ENCODE results near the gene ADRA1B.

The ADRA1B gene
- total RNA-seq, result 0 reads per million in 2 donors

DNA sequence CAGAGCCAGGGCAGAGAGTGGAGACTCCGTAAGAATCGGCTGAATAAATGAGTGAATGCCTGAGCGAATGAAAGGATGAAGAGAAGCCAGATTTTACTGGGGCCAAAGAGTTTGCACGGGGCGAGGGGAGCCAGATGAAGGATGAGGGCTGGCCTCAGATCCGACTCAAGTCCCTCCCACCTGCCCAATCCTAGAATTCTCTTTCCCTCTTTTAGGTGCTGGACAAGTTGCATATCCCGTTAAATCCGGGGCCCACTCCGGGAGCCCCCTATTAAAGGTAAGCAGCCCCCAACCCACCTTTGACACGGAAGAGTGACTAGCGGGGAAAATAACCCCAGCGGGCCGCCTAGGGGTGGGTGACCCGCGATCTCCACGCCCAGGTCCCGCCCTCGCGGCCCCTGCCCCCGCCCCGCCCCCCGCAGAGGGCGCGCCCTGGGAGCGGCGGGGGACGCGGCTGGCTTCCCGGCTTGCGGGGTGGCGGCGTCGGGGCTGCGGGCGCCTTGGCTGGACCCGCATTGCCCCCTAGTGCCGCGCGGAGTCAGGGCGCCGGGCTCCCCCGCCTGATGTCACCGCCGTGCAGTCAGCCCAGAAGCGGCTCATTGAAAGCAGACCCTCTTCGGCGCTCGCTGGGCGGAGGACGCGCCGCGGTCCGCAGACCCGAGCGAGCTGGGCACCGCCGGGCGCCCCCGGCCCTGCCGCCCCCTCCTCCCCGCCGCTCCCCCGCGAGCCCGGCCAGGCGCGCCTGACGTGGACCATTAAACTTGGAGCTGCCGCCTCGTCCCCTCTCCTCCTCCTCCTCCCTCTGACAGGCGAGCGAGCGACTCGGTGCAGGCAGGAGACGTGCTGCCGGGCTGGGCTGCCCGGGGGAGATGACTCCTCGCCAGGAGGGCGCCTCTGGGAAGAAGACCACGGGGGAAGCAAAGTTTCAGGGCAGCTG, at the start of gene ADRA1B:
ADRA1B (plus strand) TSS at position 579 of the 937 bp plus-strand sequence. CDS start 424 bp downstream, outside the sequence.
- DNase-seq, result peak; percentile 22

DNA sequence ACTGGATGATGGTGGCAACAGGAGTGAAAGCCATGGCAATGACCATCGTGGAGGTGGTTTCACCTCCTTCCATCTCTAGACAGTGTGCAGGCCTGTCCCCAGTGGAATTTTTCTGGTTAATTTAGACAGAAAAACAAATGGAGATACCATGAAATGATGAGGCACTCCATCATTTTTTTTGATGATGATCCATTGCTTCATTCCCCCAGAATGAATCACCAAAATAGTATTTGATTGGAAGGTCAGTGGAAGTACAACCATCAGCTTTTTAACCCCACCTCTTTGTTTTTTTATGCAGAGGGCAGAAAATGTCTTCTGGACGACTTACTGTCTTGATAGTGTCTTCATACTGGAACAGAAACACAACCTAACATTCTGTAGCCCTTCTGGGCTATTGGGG, 42.6 kb upstream of the ADRA1B start:
- no peak for DNase-seq

DNA sequence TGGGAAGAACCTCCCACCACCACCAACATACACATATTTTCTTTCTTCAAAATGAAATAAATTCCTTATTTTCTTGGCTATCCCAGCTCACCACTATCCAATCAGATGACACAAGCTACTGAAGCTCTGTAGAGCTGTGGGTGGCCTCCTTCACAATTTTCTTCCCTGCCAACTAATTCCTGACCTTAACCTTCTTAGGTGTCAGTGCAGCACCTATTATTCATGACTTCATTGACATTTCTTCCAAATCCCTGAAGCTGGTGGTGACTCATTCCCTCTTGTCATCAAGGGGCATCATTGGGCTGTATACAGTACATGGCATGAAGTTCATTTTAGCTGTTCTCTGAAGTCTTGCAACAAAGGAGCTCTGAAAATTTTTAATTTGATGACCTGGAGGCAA, 42.0 kb upstream of the ADRA1B start:
- DNase-seq, result no peak

- DNase-seq, result no peak
Observed at GRCh38 chr5:159877016-159877415, 39.3 kb upstream of the ADRA1B start.

GRCh38 chr5:159877894-159878448, 38.3 kb upstream of the ADRA1B start:
- no peak for DNase-seq

DNA sequence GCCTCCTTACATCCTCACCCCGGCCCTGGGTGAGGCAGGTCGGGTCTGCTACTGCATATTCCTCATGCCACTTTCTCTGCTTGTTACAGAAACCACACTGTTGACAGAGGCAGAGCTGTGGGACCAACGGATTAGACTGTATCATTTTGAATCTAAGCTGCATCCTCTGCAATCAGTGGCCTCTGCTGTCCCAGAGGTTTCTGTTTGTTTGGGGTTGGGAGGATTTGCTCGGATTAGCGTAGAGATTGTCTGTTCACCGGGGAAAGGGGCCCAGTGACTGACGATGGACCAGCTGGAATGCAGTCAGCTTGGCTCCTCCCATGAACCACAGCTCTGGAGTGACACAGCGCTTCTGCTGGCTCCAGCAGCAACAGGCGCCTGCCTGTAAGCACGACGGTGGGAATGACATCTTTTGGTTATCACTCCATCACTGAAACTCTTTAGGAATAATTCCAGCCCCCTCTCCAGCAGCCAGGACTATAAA, 37.3 kb upstream of the ADRA1B start:
- no peak for DNase-seq

DNA sequence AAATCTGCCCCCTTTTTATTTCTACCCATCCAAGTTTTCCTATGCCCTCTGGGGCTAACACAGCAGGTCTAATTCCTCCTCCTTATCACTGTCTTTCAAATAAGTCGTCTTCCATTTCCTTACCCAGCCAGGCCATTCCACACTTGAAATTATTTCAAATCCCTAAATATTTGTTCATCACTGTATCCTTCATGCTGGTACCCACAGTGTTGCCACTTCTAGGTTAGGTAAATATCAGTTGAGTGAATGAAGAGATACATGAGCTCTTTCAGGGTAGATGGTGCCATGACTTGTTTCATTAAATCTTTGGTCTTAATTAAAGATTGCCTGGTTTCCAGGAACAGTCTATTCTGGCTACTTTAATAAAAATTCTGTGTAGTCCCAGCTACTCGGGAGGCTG, 35.6 kb upstream of the ADRA1B start:
- no peak for DNase-seq

GRCh38 chr5:159881967-159882366, 34.3 kb upstream of the ADRA1B start:
- DNase-seq, result no peak

- no peak for DNase-seq
Observed at GRCh38 chr5:159883522-159883950, 32.7 kb upstream of the ADRA1B start.

GRCh38 chr5:159884917-159885620, 31.2 kb upstream of the ADRA1B start:
- no peak for DNase-seq

GRCh38 chr5:159886296-159886695, 30.0 kb upstream of the ADRA1B start:
- no peak for DNase-seq

DNA sequence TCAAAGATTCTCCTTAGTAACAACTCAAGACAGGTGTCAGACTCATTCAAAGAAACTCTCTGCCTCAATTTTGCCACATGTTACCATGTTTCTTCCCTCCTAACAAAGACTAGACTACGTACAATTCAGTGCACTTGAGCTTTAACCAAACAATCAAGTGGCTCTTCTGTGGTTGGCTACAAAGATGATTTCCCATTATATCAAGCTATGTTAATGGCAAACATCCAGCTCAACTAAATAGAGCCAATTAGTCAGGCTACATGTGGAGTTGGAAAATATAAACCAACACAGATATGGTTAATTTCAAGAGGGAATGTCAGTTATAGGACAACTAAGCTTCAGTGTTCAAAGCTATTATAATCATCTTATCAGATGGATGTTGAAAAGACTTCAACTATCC, 29.2 kb upstream of the ADRA1B start:
- no peak for DNase-seq

- no peak for DNase-seq
Observed at GRCh38 chr5:159888860-159889259, 27.4 kb upstream of the ADRA1B start.

DNA sequence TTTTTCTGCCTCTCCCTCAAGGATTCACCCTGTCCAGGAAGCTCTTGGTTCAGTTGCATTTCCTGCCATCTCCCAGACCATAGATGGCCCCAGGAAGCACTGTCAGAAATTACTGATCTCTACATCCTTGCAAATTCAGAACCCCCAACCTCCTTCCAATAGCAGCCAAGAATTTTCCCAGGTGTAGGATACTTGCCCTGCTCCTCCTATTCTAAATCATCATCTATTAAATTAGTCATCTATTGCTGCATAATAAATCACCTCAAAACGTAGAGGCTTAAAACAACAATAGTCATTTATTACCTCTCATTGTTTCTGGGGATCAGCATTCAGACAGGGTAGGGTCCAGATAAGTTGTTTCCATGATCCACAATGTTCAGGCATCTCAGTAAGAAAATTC, 26.1 kb upstream of the ADRA1B start:
- DNase-seq, result no peak

GRCh38 chr5:159891371-159891770, 24.9 kb upstream of the ADRA1B start:
- DNase-seq, result no peak

DNA sequence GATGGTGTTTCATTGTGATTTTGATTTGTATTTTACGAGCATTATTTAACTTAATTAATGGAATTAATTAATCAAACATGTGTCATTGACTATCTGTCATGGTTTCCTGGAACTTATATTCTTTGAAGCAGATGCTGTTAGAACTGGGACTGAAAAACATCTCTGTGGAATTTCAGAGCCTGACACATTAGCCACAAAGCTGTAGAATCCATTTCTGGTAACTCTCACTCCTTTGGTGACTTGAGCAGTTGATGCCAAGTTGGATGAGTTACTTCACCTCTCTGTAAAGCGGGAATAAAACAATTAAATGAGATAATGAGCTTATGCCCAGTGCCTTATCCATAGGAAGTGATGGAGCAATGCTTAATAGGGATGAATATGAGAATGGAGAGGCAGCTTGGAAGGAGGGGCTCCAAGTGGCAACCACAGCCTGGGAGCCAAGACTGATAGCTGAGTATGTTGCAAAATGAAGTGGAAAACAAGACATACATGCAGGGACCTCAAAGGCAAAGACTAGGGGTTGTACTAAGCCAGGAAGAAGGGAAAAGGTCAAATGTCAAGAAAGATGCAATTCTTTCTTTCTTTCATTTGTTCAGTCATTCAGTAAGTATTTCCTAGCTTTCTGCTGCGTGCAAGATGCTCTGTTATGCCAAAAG, 23.1 kb upstream of the ADRA1B start:
- no peak for DNase-seq

- no peak for DNase-seq
Observed at GRCh38 chr5:159894149-159894720, 22.0 kb upstream of the ADRA1B start.

DNA sequence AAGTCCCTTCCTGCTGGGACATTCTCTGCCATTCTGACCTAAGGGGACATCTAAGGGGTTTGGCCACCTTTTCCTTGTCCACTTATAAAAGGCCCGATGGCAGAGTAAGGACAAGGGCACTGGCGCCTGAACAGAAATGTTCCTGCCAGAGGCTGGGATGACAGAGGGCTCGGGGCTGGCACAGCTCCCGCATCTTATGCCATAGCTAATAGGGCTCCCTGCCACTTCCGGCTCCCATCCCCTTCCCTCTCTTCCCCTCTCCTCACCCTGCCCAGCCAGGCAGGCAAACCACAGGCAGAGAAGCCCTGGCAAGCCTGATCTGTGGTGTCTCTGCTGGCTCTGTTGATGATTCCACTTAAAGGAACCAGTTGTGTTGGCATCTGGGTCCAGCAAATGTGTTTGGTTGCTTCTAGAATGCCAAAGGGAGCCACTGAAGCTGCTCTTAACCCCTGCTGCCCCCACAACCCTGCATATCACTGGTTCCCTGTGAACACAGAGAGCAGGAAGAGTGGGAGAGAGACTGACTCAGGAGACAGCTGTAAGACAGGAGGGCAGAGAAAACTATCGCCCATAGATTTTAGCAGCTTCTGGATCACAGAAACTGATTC, 18.4 kb upstream of the ADRA1B start:
- DNase-seq, result no peak

- no peak for DNase-seq
Observed at GRCh38 chr5:159899067-159900049, 16.9 kb upstream of the ADRA1B start.

DNA sequence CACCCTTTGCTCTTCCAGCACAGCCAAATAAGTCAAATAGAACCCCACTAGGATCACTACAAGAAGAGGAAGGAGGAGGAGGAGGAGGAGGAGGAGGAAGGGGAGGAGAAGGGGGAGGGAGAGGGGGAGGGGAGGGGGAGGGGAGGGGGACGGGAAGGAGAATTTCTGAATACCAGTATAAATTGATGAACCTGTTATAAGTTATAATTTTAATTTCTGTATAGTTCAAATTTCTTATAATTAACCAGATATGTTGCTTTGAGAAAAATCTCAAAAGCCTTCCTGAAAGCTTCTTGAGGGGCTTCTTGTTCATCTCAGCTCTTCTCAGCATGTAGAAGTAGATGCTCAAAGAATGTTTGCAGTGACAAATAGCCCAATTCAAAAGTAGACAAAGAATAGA, 15.0 kb upstream of the ADRA1B start:
- DNase-seq, result no peak

DNA sequence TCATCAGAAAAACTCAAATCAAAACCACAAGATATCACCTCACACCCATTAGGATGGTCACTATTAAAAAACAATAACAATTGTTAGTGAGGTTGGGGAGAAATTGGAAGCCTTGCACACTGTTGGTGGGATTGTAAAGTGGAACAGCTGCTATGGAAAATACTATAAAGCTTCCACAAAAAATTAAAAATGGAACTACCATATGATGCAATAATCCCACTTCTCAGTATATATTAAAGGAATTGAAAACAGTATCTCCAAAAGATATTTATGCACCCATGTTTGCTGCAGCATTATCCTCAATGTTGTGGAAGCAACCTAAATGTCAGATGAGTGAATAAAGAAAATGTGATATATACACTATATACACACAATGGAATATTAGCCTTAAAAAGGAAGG, 14.5 kb upstream of the ADRA1B start:
- no peak for DNase-seq
